ENCODE results near the gene EIF3A. TPM values are rescaled to one million over a fixed set of nuclear protein-coding genes. Genes with fewer than 3 reads are reported as not detected.
"Not testable (repeated sequence)": the region's sequence is repeated elsewhere in the genome, so short reads cannot be mapped to it uniquely, and the experiment has no call there.

EIF3A gene
- total and polyA plus RNA-seq, 2 donors (not counting 1 experiment from before 2014, with no cell fraction given) = 39.9 to 112 TPM

DNA sequence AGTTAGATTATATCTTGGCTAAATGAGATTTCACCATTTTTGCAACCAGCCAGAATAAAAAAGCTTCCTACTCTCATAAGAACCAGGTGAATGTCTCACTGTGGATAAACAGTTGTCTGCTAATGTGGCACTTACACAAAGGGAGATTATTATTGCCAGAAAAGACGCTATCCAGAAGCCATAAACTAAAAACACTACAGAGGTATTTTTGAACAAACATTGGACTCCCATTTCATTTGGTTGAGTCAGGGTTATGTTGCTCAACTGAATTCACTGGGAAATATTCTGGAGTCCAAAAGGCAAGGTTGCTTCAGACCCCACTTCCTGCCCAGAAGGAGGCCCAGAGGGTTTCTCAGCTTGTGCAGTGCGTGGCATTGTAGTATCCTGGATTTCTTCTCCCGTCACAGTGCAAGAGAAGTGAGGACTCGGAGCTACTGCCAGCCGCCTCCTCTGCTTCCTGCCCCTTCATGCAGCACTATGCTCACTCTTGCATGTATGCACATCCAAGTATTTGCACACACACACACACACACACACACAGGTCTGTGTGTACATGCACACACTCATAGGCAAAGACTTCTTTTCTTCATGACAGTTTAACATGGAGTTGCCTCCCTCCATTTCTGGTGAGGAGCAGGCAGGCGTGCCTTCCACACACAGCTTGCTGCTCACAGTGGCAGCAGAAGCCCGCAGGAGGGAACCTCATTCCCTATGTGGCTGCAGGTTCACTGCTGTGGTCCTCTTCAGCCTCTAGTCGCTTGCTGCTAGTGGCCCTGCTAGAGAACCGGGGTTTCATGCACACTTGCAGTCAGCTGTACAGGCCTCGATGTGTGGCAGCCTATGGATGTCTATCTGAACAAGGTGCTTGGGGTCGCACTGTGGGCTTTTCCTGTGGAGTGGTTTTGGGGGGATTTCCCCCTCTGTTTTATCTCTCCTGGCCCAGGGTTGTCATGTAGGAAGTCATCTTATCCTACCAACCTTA, 33.4 kb upstream of the EIF3A start:
- peaks cover 2% of the 10 kb centered on the region for H3K36me3 ChIP-seq (ENCODE audit: control insufficient read depth, insufficient read depth, low read length)
- no peak overlapping the region for H2AFZ ChIP-seq (ENCODE audit: low read length)
- TF ChIP-seq, protein P1, sequence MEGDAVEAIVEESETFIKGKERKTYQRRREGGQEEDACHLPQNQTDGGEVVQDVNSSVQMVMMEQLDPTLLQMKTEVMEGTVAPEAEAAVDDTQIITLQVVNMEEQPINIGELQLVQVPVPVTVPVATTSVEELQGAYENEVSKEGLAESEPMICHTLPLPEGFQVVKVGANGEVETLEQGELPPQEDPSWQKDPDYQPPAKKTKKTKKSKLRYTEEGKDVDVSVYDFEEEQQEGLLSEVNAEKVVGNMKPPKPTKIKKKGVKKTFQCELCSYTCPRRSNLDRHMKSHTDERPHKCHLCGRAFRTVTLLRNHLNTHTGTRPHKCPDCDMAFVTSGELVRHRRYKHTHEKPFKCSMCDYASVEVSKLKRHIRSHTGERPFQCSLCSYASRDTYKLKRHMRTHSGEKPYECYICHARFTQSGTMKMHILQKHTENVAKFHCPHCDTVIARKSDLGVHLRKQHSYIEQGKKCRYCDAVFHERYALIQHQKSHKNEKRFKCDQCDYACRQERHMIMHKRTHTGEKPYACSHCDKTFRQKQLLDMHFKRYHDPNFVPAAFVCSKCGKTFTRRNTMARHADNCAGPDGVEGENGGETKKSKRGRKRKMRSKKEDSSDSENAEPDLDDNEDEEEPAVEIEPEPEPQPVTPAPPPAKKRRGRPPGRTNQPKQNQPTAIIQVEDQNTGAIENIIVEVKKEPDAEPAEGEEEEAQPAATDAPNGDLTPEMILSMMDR (conservative IDR thresholded peaks at IDR 0.05 in 1 of 2, IDR thresholded peaks at IDR 0.05 in 1 of 2; ENCODE audit: low read depth in 1 of 2, low read length in 2 of 2) = no peak
- no peak for TF ChIP-seq EZH2 (IDR thresholded peaks at IDR 0.05; ENCODE audit: low read length, missing control alignments)
- H3K27ac ChIP-seq (ENCODE audit: insufficient read depth, low read length) = peak overlapping the region; percentile 6
- no peaks in the 10 kb centered on the region for H3K79me2 ChIP-seq (ENCODE audit: control insufficient read depth, insufficient read depth, low read length)
- no peak overlapping the region for H3K4me2 ChIP-seq (ENCODE audit: extremely low read depth, insufficient read depth, low read length)
- no peaks in the 10 kb centered on the region for H3K4me1 ChIP-seq (ENCODE audit: control insufficient read depth, extremely low read depth, insufficient read depth, low read length)
- H3K9me3 ChIP-seq (ENCODE audit: control insufficient read depth, insufficient read depth, low read depth, low read length) = no peaks in the 10 kb centered on the region
- no peak overlapping the region for H3K4me3 ChIP-seq (replicated peaks in 1 of 4; ENCODE audit: control extremely low read depth in 1 of 4, insufficient read depth in 1 of 4, low read depth in 3 of 4, low read length in 4 of 4)
- no peaks in the 10 kb centered on the region for H3K27me3 ChIP-seq (ENCODE audit: control insufficient read depth, insufficient read depth, low read length)
- H3K9ac ChIP-seq (ENCODE audit: insufficient read depth, low read length) = no peak overlapping the region
- DNase-seq (ENCODE audit: low read depth in 2 of 2) = peak; percentile 70 to 93
- H4K20me1 ChIP-seq (ENCODE audit: control insufficient read depth, extremely low read depth, insufficient read depth, low read length) = no peaks in the 10 kb centered on the region

DNA sequence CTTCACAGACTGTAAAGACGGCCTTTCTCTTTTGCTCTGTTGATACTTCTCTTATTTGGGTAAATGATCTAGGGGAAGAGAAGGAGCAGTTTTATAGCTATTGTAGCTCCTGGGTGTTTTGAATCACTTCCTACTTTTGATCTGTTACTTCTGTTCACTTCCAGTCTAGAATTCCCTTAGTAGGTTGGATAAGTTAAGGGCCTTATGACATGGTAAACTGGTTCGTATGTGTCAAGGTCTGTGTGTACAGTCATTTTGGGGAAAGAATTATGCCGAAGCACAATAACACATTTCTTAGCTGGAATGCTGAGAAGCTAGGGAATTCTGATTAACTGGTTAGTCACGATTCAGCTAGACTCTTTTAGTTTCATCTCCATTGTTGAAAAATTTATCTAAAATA, 31.4 kb upstream of the EIF3A start:
- Histone ChIP-seq H3K27me3 (ENCODE audit: control insufficient read depth, insufficient read depth, low read length) (no peaks in the 10 kb centered on the region), H3K9ac (ENCODE audit: insufficient read depth, low read length) (no peak overlapping the region), H3K4me3 (replicated peaks in 1 of 4; ENCODE audit: control extremely low read depth in 1 of 4, insufficient read depth in 1 of 4, low read depth in 3 of 4, low read length in 4 of 4) (no peak overlapping the region), H3K27ac (ENCODE audit: insufficient read depth, low read length) (no peak overlapping the region), H3K36me3 (ENCODE audit: control insufficient read depth, insufficient read depth, low read length) (peaks cover 2% of the 10 kb centered on the region), H3K9me3 (ENCODE audit: control insufficient read depth, insufficient read depth, low read depth, low read length) (no peaks in the 10 kb centered on the region), H3K4me2 (ENCODE audit: extremely low read depth, insufficient read depth, low read length) (no peak overlapping the region), H4K20me1 (ENCODE audit: control insufficient read depth, extremely low read depth, insufficient read depth, low read length) (no peaks in the 10 kb centered on the region), H3K79me2 (ENCODE audit: control insufficient read depth, insufficient read depth, low read length) (no peaks in the 10 kb centered on the region), H2AFZ (ENCODE audit: low read length) (no peak overlapping the region), H3K4me1 (ENCODE audit: control insufficient read depth, extremely low read depth, insufficient read depth, low read length) (no peaks in the 10 kb centered on the region)
- TF ChIP-seq, protein P1 (conservative IDR thresholded peaks at IDR 0.05 in 1 of 2, IDR thresholded peaks at IDR 0.05 in 1 of 2; ENCODE audit: low read depth in 1 of 2, low read length in 2 of 2) = no peak
- TF ChIP-seq EZH2 (IDR thresholded peaks at IDR 0.05; ENCODE audit: low read length, missing control alignments) = no peak
- peak in 1 of 2 donors; percentile 73 for DNase-seq (ENCODE audit: low read depth in 2 of 2)

DNA sequence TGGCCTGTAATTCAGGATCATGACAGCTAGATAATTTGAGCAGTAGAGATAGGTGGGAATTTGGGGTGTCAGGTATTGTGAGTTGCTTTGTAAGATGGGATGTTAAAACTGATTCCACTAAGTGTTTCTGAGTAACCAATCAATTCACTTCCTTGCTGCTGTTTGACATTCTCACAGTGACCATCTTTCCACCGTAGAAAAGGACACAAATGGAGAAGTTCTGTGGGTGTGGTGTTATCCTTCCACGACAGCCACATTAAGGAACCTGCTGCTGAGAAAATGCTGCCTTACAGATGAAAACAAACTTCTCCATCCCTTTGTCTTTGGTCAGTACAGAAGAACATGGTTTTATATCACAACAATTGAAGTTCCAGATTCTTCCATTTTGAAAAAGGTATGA, 27.2 kb upstream of the EIF3A start:
- H3K27ac ChIP-seq (ENCODE audit: insufficient read depth, low read length); H3K27me3 ChIP-seq (ENCODE audit: control insufficient read depth, insufficient read depth, low read length); H3K4me1 ChIP-seq (ENCODE audit: control insufficient read depth, extremely low read depth, insufficient read depth, low read length); H3K79me2 ChIP-seq (ENCODE audit: control insufficient read depth, insufficient read depth, low read length); H4K20me1 ChIP-seq (ENCODE audit: control insufficient read depth, extremely low read depth, insufficient read depth, low read length); H2AFZ ChIP-seq (ENCODE audit: low read length); H3K36me3 ChIP-seq (ENCODE audit: control insufficient read depth, insufficient read depth, low read length); H3K4me3 ChIP-seq (replicated peaks in 1 of 4; ENCODE audit: control extremely low read depth in 1 of 4, insufficient read depth in 1 of 4, low read depth in 3 of 4, low read length in 4 of 4); H3K9me3 ChIP-seq (ENCODE audit: control insufficient read depth, insufficient read depth, low read depth, low read length); DNase-seq (ENCODE audit: low read depth in 2 of 2); H3K9ac ChIP-seq (ENCODE audit: insufficient read depth, low read length); H3K4me2 ChIP-seq (ENCODE audit: extremely low read depth, insufficient read depth, low read length): not testable (repeated sequence)

DNA sequence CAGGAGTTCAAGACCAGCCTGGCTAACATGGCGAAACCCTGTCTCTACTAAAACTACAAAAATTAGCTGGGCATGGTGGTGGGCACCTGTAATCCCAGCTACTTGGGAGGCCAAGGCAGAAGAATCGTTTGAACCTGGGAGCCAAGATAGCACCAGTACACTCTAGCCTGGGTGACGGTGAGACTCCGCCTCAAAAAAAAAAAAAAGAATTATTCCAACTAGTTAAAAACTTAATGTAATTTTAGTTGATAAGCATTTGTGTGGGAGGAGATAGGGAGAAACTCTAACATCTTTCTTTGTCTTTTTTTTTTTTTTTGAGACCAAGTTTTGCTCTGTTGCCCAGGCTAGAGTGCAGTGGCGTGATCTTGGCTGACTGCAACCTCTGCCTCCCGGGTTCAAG, 26.5 kb upstream of the EIF3A start:
- not testable (repeated sequence) for H3K9me3 ChIP-seq (ENCODE audit: control insufficient read depth, insufficient read depth, low read depth, low read length); H3K4me1 ChIP-seq (ENCODE audit: control insufficient read depth, extremely low read depth, insufficient read depth, low read length); H3K4me2 ChIP-seq (ENCODE audit: extremely low read depth, insufficient read depth, low read length); H3K79me2 ChIP-seq (ENCODE audit: control insufficient read depth, insufficient read depth, low read length); H3K27me3 ChIP-seq (ENCODE audit: control insufficient read depth, insufficient read depth, low read length); H3K9ac ChIP-seq (ENCODE audit: insufficient read depth, low read length); DNase-seq (ENCODE audit: low read depth in 2 of 2); H4K20me1 ChIP-seq (ENCODE audit: control insufficient read depth, extremely low read depth, insufficient read depth, low read length); H2AFZ ChIP-seq (ENCODE audit: low read length); H3K36me3 ChIP-seq (ENCODE audit: control insufficient read depth, insufficient read depth, low read length); H3K4me3 ChIP-seq (replicated peaks in 1 of 4; ENCODE audit: control extremely low read depth in 1 of 4, insufficient read depth in 1 of 4, low read depth in 3 of 4, low read length in 4 of 4); H3K27ac ChIP-seq (ENCODE audit: insufficient read depth, low read length)

DNA sequence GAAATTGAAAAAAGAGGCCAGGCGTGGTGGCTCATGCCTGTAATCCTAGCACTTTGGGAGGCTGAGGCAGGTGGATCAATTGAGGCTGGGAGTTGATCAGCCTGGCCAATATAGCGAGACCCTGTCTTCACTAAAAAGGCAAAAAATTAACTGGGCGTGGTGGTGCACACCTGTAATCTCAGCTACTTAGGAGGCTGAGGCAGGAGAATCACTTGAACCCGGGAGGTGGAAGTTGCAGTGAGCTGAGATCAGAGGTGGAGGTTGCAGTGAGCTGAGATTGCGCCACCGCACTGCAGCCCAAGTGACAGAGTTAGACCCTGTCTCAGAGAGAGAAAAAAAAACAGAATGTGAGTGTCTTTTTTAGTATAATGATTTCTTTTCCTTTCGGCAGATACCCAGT, 25.3 kb upstream of the EIF3A start:
- not testable (repeated sequence) for H3K79me2 ChIP-seq (ENCODE audit: control insufficient read depth, insufficient read depth, low read length); H3K4me2 ChIP-seq (ENCODE audit: extremely low read depth, insufficient read depth, low read length); H3K4me3 ChIP-seq (replicated peaks in 1 of 4; ENCODE audit: control extremely low read depth in 1 of 4, insufficient read depth in 1 of 4, low read depth in 3 of 4, low read length in 4 of 4); H4K20me1 ChIP-seq (ENCODE audit: control insufficient read depth, extremely low read depth, insufficient read depth, low read length); H3K27ac ChIP-seq (ENCODE audit: insufficient read depth, low read length); H3K9me3 ChIP-seq (ENCODE audit: control insufficient read depth, insufficient read depth, low read depth, low read length); H3K4me1 ChIP-seq (ENCODE audit: control insufficient read depth, extremely low read depth, insufficient read depth, low read length); H3K9ac ChIP-seq (ENCODE audit: insufficient read depth, low read length); H2AFZ ChIP-seq (ENCODE audit: low read length); H3K27me3 ChIP-seq (ENCODE audit: control insufficient read depth, insufficient read depth, low read length); DNase-seq (ENCODE audit: low read depth in 2 of 2); H3K36me3 ChIP-seq (ENCODE audit: control insufficient read depth, insufficient read depth, low read length)

Measured in fibroblast of lung (primary cell).